ENCODE results near the gene CSTB.
A peak's percentile ranks its signal among the peaks of the same experiment; 100 is the strongest.
"Not testable (repeated sequence)": the region's sequence is repeated elsewhere in the genome, so short reads cannot be mapped to it uniquely, and the experiment has no call there.

The CSTB gene, protein sequence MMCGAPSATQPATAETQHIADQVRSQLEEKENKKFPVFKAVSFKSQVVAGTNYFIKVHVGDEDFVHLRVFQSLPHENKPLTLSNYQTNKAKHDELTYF

DNA sequence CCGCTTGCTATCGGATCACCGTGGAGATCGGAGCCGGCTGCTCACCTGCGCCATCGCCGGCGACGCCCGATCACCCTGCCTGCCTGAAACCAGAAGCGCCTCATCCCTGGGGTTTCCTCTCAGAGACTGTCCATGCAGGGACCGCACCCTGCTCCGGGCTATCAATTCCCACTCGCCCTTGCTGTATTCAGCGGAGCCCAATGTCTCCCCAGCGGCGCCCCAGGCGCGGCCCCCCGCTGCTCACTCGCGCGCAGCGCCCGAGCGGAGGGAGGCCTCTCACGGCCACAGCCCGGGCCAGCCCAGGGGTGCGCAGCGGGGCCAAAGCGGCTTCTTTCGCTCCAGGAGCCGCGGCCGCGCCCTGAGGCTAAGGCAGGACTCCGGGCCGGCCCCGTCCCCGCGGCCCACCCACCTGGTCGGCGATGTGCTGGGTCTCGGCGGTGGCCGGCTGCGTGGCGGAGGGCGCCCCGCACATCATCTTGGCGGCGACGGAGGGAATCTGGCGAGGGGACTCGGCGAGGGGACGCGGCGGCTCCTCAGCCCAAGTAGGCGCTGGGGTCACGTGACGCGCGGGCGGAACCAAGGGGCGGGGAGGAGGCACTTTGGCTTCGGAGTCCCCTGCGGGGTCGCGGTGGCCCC is at the start of gene CSTB:
TSS of gene CSTB (minus strand) at position 514 of the 636 bp plus-strand sequence. CDS start at position 475, 39 bp downstream.
- DNase-seq (ENCODE audit: extremely low read depth in 1 of 2, low read depth in 1 of 2) = peak; percentile 62 to 80

DNA sequence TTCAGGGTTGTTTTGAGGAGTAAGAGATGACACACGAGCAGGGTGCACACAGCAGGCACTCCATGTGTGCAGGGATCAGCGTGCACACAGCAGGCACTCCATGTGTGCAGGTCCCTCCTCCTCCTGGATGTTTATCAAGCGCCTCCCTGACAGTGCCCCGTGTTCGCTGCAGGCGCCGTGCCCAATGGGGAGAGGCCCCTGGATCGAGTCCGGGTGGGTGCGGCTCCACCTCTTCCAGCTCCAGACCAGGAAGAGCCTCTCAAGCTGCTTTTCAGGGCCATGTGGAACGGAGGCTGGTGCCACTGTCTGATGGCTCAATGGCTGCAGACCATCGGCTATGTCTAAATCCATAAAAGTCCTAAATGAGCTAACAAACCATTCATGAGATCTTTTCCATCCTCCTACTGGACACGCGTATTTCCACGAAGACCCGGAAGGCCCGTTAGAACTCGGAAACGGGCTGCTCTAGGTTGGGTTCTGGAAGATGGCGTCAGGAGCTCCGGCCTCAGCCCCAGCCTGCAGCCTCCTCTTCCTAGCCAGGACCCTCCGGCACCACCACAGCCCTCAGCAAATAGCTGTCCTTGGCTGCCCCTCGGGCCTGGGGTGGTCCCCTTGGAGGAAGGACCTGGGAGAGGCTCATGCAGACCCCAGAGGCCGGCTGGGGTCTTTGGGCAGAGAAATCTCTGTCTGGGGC is 49.3 kb upstream of the CSTB start:
- no peak for DNase-seq (ENCODE audit: extremely low read depth in 1 of 2, low read depth in 1 of 2)

DNA sequence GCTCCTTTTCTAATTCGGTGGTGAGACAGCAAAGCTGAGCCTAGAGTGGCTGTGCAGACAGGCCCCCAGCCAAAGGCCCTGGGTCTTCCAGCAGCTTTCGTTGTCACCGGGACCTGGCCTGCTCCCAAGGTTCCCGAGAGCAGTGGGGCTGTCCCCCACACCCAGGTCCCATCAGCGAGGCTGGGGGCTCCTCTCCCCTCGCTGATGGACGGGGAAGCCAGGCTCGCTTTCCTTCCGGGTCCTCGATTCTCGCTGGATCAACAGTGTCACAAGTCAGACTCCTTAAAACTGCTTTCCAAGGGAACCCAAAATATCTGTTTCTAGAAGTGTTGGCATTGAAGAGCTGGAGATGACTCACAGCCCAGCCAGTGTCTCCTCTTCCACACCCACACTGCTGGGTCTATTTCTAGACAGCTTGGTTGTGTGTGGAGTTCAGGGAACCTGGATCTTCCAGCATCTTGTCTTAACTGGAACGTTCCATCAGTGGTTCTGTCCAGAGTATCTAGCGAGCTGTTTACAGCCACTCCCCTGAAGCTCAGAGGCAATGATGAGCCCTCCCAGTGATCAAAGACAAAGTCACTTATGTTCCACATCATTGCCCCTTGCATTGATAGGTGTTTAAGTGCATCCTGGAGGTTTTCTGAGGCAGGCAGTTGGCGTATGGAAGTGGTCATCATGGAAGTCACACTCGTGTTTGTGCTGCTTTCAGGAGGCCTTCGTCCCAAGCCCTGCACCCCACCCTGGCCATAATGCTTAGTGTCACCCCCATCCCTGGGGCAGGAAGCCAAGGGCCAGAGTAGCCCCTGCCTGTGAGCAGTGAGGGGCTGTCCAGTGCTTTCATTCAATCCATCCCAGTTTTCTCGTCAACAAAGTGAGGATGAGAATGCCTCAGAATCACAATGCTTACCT is 48.5 kb upstream of the CSTB start:
- no peak for DNase-seq (ENCODE audit: extremely low read depth in 1 of 2, low read depth in 1 of 2)

DNA sequence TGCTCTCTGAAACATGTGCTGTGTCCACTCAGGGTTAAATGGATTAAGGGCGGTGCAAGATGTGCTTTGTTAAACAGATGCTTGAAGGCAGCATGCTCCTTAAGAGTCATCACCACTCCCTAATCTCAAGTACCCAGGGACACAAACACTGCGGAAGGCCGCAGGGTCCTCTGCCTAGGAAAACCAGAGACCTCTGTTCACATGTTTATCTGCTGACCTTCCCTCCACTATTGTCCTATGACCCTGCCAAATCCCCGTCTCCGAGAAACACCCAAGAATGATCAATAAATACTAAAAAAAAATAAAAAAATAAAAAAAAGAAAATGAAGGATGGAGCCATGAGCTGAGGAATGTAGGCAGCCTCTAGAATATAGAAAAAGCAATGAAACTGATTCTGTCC is 46.6 kb upstream of the CSTB start:
- DNase-seq (ENCODE audit: extremely low read depth in 1 of 2, low read depth in 1 of 2) = not testable (repeated sequence)

DNA sequence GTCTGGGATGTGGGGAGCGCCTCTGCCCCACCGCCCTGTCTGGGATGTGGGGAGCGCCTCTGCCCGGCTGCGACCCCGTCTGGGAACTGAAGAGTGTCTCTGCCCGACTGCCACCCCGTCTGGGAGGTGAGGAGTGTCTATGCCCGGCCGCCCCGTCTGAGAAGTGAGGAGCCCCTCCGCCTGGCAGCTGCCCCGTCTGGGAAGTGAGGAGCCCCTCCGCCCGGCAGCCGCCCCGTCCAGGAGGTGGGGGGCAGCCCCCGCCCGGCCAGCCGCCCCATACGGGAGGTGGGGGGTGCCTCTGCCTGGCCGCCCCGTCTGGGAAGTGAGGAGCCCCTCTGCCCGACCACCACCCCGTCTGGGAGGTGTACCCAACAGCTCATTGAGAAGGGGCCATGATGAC is 46.1 kb upstream of the CSTB start:
- not testable (repeated sequence) for DNase-seq (ENCODE audit: extremely low read depth in 1 of 2, low read depth in 1 of 2)

DNA sequence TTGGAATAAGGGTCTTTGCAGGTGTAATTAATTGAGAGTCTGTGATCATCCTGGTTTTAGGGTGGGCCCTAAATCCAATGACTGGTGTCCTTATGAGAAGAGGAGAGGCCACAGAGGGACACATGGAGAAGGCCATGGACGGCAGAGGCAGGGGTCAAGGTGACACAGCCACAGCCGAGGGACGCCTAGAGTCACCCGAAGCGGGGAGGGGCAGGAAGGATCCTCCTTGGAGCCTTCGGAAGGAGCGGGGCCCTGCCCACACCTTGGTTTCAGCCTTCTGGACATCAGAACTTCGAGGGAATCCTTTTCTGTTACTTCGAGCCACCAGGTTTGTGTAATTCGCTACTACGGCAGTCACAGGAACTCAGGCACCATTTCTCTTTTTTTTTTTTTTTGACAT is 44.4 kb upstream of the CSTB start:
- DNase-seq (ENCODE audit: extremely low read depth in 1 of 2, low read depth in 1 of 2) = no peak

DNA sequence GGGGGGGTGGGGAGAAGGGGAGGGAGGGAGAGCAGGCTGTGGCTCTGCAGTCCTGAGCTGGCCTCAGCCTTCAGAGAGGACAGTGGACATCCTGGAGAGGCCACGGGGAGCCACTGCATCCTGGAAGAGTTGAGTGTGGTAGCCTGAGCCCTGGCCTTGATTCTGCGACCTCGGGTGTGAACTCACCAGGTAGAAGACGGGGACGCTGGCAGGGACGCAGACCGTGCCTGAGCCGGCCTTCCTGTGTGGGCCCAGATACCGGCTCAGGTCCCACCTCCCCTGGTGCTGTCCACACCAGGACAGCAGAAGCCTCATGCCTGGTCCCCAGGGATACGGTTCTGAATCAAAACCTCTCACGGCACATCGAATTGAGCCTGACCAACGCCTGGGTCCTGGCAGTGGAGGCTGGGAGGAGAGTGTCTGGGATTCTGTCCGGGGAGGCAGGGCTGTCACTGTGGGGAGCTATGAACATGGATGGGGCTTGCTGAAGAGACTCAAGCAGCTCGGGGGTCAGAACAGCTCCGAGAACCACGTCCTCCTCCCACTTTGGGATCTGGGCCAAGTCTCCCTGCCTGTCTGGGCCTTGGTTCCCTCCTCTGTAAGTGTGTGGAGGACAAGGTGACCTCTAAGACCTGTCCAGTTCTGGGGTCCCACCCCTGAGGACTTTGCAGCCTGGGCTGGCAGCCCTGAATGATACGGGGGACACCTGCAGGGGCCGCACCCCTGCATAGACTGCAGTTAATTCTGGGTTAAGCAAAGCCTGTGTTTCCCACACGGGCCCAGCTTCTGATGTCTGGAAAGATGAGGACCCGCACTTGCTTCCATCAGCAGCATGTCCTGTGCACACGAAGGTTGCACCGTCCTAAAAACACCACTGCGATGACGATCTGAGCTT is 43.6 kb upstream of the CSTB start:
- DNase-seq (ENCODE audit: extremely low read depth in 1 of 2, low read depth in 1 of 2) = no peak

DNA sequence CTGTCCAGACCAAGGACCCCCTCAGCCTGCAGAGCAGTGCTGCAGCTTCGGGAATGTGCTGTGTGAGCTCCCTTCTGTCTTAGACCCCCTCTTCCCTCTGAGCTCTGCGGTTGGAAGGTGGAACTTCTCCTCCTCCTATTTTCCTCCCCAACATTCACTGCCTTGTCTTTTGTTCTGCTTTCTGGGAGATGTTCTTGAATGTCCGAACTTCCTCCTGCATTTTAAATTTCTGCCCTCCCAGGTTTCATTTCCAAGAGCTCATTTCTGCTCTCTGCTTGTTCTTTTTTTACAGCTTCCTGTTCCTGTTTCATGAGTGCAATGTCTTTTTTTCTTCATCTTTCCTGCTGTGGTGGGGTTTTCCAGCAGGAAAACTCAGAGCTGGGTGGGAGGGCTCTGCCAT is 42.6 kb upstream of the CSTB start:
- DNase-seq (ENCODE audit: extremely low read depth in 1 of 2, low read depth in 1 of 2) = no peak

DNA sequence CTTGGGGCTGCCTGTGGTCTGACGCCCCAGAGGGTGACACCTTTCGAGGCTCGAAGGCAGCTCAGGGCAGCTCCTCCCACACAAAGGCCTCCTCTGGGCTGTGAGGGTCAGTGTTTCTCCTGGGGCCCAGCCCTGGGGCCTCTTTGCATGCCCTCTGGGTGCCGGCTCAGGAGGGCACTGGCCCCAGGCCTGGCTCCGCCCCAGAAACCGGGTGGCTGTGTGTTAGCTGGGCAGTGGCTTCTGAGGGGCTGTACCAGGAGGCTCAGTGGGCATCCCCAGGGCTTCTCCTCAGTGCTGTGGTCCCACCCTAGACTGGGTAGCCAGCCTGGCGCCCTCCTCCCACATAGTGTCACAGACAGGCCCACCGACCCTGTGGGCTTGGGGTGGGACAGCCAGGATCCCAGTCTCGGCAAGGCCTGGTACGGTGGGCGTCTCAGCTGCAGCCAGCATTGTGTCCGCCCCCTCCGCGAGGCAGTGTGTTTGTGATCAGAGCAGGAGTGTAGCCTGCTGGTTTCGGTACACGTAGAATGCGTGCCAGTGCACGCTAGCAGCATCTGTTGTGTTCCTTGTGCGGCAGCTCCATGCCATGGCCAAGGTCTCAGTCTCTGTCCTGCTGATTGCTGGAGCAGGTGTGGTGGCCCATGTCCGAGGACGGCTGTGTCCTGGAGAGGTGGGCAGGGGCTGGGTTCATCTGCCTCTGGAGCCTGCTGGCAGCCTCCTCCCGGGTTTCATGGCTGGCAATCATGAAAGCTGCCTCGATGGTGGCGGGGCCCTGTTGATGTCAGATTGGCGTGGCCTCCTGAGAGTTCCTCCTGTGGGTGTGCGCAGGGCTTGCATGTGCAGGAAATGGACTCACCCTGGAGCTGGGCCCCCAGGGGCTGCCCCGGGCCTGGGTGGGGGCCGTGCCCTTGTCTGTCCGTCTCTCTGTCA is 41.3 kb upstream of the CSTB start:
- no peak for DNase-seq (ENCODE audit: extremely low read depth in 1 of 2, low read depth in 1 of 2)

DNA sequence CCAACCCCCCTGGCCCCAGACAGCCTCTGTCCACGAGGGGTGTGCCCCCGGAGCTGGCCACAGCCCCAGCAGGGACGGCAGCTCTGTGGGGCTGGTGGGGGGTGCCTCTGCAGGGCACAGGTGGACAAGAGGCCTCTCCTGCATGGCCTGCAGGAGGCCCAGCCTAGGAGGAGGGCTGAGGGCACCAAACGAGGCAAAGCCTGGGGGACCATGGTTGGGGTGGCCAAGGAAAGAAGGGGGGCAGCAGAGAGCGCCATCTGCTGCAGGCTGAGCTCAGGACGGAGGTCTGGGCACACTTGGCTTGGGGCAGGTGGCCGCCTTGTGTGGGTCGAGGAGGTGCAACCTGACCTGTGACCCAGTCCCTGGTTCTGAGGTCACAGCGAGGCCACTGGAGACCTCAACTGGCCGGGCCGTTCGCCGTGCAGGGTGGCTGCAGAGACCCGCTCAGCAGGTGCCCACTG is 40.5 kb upstream of the CSTB start:
- DNase-seq (ENCODE audit: extremely low read depth in 1 of 2, low read depth in 1 of 2) = no peak

DNA sequence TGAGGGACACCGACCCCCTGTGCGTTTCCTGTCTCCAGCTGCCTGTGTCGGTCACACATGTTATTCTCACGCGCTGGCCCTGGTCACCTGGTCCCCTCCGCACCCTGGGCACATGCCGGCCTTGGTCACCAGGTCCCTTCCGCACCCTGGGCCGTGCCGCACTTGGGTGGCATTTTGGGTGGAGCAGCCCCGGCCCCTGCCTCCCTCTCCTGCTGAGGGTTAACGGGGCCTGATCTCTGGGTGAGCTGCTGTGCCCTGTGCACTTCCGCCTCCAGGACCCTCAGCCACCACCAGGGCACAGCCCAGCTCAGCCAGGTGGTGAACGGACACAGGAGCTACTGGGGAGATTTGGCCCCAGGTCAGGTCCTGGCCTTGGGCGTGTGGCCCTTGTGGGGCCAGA is 39.9 kb upstream of the CSTB start:
- no peak for DNase-seq (ENCODE audit: extremely low read depth in 1 of 2, low read depth in 1 of 2)

DNA sequence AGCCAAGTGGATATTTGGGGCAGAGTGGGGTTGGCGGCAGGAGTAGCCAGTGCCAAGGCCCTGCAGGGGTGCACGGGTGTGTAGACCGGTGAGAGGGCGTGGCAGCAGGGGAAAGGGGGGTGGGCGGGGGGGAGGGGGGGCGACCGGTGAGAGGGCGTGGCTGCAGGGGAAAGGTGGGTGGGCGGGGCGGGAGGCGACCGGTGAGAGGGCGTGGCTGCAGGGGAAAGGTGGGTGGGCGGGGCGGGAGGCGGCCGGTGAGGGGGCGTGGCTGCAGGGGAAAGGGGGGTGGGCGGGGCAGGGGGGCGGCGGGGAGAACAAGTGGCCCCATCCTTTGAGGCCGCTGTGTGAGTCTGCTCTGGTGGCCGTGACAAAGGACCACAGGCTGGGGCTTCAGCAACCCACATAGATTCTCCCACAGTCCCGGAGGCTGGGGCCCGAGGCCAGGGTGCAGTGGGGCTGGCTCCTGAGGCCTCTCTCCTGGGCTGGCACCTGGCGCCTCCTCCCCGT is 39.1 kb upstream of the CSTB start:
- DNase-seq (ENCODE audit: extremely low read depth in 1 of 2, low read depth in 1 of 2) = peak in 1 of 2 donors; percentile 11

DNA sequence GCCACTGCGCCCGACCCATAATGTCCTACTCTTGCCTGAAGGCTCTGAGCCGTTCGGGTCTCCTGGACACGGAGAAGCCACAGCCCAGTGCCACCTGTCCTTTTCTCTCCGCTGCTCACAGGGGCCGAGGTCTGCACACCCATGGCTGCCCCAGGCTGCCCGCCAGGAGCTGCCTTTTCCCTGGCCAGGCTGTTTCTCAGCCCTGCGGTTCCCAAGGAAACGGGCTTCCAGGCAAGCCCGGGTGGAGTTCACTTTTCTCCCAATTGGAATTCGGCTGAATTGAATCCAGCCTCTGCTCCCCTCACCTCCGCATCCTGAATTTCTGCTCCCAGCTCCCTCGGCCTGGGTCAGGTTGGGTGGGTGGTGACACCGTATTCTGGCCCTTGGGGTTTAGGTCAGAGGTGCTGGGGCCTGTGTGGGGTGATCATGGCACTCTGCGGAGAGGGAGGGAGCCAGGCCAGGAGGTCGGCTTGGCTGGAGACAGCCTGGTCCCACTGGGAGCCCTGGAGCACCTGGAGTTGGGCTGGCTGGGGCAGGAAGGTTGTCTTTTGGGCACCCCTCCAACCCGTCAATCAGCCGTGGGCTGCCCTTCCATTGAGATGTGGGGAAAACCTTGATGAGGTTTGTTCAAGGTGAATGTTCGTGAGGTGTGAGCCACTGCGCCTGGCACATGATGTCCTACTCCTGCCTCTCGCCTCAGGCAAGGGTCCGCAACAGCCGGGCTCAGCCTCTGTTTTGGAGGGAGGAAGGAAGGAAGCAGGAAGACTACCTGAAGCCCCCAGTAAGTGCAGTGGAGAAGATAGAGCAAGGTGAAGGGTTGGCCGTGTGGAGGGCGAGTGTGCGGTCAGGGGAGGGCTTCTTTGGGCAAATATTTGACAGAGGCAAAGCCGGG is 38.4 kb upstream of the CSTB start:
- no peak for DNase-seq (ENCODE audit: extremely low read depth in 1 of 2, low read depth in 1 of 2)

DNA sequence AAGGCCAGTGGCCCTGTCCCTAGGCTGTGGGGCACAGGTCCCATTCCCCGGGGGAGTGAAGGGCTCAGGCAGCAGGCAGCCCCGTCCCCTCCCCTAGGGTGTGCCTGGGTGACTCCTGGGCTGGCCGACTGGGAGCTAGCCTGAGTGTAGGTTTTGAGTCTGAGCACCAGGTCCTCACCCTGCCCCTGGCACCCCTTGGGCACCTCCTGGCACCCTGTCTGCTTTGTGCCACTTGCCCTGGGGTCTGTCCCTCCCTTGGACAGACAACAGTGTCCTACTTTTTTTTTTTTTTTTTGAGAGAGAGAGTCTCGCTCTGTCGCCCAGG is 37.5 kb upstream of the CSTB start:
- DNase-seq (ENCODE audit: extremely low read depth in 1 of 2, low read depth in 1 of 2) = no peak

DNA sequence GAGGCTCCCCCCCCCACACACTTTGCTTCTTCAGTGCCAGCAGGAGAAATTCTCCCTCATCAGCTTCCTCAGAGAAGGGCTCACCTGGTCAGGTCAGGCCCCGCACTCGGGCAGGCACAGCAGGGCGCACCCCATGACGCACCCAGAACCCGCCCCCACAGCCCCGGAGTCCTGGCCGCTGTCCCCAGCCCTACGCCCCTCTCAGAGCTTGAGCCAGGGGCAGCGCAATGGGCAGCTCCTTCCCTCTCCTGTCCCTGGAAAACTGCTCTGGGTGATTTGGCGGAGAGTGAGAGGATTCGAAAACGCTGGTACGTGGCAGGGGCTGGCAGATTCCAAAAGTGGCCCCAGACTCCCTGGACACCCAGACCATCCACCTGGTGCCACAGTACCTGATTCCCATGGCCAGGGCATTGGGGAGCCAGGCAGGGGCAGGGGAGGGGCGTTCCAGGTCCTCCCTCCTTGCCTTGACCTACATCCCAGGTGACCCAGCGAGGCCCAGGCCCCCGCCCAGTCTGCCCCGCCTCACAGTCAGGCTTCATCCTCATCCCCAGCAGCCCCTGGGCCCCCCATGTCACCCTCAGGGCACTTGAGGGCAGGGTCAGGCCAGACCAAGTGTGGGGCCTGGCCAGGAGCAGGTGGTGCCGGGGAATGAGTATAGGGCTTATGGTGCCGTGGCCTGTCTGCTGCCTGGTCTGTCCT is 37.0 kb upstream of the CSTB start:
- DNase-seq (ENCODE audit: extremely low read depth in 1 of 2, low read depth in 1 of 2) = no peak

DNA sequence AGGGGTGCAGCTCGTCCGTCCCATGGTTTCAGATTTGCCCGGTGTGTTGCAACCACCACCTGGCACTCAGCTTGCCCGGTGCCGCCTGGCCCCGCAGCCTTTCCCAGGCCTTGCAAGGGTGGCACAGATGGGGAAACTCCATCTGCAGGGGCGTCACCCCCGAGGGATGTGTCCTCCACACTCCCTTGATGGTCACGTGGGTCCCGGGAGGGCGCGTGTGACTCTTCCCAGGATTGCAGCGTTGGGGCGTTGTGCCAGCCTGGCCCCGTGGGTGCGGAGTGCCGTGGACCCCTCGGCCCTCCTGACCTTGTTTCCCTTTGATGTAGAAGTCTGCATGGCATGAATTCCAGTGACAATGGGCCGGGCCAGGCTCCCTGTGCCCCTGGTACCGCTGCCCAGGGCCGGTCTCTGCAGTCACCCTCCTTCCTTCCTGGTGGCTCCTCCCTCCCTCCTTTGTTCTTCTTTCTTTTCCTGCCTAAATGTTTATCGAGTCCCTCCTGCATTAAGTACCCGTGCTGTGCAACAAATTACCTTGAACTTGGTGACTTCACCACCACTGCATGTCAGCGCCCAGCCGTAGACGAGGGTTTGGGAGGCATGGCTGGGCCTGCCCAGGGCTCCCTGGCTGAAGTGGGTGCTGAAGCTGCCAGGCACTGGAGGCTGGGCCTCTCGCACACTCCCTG is 36.2 kb upstream of the CSTB start:
- DNase-seq (ENCODE audit: extremely low read depth in 1 of 2, low read depth in 1 of 2) = no peak

Data from activated CD8-positive, alpha-beta memory T cell treated with anti-CD3 and anti-CD28 coated beads for 1 hour (primary cell).